Fibroblast of lung (primary cell): ENCODE results near the gene PML.
"Not testable (repeated sequence)": the region's sequence is repeated elsewhere in the genome, so short reads cannot be mapped to it uniquely, and the experiment has no call there.

Experiments
- EZH2 ChIP-seq: IDR thresholded peaks from 2 replicates; pipeline ENCODE4 v1.5.1; 2012; ENCODE audit warnings: low read length, control low read depth, mild to moderate bottlenecking; ENCODE audit errors: missing control alignments
- TF ChIP-seq, protein P1 (sequence below), 2 donors: IDR thresholded peaks in 1 of 2; conservative IDR thresholded peaks in 1 of 2; 1 replicate in 1 of 2; 2 replicates in 1 of 2; pipeline ENCODE4 v1.5.1; 2011 to 2012; ENCODE audit warnings: low read length in 2 of 2, control low read depth in 1 of 2, inconsistent platforms in 1 of 2, low read depth in 1 of 2, mild to moderate bottlenecking in 1 of 2

DNA sequence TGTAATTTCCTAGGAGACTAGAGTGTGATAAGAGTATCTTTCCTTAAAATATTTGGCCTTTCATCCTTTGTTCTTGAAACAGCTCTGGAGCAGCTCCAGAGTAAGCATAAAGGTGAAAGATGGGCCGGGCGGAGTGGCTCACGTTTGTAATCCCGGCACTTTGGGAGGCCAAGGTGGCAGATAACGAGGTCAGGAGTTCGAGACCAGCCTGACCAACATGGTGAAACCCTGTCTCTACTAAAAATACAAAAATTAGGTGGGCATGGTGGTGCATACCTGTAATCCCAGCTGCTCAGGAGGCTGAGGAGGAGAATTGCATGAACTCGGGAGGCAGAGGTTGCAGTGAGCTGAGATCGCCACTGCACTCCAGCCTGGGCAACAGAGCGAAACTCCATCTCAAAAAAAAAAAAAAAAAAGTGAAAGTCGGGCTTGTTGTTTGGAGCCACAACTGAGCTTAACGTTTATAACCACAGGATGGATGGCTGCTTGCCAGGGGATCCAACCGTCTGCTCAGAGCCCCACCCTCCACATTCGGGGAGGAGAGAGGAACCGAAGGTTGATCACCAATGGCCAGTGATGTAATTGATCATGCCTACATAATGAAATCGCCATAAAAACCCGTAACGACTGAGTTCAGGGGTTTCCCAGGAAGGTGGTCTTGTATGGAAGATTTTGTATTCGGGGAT lies 18.9 kb upstream of the PML start:
- TF ChIP-seq, protein P1, sequence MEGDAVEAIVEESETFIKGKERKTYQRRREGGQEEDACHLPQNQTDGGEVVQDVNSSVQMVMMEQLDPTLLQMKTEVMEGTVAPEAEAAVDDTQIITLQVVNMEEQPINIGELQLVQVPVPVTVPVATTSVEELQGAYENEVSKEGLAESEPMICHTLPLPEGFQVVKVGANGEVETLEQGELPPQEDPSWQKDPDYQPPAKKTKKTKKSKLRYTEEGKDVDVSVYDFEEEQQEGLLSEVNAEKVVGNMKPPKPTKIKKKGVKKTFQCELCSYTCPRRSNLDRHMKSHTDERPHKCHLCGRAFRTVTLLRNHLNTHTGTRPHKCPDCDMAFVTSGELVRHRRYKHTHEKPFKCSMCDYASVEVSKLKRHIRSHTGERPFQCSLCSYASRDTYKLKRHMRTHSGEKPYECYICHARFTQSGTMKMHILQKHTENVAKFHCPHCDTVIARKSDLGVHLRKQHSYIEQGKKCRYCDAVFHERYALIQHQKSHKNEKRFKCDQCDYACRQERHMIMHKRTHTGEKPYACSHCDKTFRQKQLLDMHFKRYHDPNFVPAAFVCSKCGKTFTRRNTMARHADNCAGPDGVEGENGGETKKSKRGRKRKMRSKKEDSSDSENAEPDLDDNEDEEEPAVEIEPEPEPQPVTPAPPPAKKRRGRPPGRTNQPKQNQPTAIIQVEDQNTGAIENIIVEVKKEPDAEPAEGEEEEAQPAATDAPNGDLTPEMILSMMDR (conservative IDR thresholded peaks at IDR 0.05 in 1 of 2, IDR thresholded peaks at IDR 0.05 in 1 of 2; ENCODE audit: low read depth in 1 of 2, low read length in 2 of 2) = not testable (repeated sequence)
- not testable (repeated sequence) for TF ChIP-seq EZH2
